Epidermal melanocyte (primary cell): ENCODE results near the gene HYI.
"Not testable (repeated sequence)": the region's sequence is repeated elsewhere in the genome, so short reads cannot be mapped to it uniquely, and the experiment has no call there.

ENCODE experiments used
- DNase-seq: peaks from one replicate; pipeline ENCODE4 v3.0.0; 2011; ENCODE audit warnings: low spot score; ENCODE audit not compliant: insufficient read length

Gene HYI

GRCh38 chr1:43427941-43428340 lies 25.8 kb downstream of the HYI start:
- DNase-seq: no peak

DNA sequence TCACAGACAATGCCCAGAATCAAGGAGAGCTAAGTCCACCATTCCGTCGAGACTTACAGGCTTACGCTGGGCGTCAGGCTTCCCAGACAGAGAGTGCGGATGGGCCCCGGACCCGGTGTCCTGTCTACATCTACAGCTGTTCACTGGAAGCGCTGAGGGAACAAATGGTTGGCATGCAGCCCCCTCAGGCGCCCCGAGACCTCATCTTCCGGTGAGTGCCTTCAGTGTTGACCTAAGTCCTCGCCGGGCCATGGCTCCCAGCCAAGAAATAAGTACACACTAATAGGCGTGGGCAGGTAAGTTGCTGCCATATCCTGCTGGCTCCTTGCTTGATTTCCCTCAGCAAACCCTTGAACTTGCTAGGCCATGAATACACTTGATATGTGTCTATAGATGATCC lies 26.2 kb downstream of the HYI start:
- no peak for DNase-seq

- DNase-seq: no peak
These were observed 27.5 kb downstream of the HYI start for GRCh38 chr1:43426221-43426620.

GRCh38 chr1:43425045-43425444 lies 28.7 kb downstream of the HYI start:
- DNase-seq: no peak

DNA sequence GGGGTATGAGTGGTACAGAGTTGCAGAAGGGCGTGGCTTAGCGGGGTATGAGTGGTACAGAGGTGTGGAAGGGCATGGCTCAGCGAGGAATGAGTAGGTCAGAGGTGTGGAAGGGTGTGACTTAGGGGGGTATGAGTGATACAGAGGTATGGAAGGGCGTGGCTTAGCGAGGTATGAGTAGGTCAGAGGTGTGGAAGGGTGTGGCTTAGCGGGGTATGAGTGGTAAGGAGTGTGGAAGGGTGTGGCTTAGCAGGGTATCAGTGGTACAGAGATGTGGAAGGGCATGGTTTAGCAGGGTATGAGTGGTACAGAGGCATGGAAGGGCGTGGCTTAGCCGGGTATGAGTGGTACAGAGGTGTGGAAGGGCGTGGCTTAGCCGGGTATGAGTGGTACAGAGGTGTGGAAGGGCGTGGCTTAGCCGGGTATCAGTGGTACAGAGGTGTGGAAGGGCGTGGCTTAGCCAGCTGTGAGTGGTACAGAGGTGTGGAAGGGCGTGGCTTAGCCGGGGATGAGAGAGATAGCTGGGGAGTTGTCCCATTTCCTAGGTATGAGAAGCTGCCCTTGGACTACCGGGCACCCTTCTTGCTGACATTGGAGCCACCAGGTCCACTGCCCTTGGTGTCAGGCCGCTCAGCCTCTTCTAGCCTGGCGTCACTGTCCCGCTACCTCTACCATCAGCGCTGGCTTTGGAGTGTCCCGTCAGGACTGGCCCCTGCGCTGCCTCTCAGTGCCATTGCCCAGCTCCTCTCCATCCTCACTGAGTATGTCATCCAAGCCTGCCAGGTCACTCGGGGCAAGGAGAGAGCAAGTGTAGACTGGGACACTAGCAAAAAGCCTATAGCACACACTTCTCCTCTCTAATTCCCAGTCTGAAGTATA lies 29.8 kb downstream of the HYI start:
- DNase-seq: no peak

DNA sequence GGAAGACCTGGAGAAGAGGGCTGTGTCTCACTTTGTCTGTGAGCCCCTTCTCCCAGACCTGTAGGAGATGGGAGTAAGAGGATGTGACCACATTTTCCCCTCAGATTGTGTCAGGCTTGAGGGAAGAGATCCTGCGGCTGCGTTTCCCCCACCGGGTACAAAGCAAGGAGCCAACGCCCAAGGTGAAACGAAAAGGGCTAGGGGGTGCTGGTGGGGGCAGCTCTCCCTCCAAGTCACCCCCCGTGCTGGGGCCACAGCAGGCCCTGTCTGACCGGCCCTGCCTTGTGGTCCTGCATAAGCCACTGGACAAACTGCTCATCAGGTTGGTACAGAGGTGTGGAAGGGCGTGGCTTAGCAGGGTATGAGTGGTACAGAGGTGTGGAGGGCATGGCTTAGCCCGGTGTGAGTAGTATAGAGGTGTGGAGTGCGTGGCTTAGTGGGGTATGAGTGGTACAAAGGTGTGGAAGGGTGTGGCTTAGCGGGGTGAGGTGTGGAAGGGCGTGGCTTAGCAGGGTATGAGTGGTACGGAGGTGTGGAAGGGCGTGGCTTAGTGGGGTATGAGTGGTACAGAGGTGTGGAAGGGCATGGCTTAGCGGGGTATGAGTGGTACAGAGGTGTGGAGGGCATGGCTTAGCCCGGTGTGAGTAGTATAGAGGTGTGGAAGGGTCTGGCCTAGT lies 30.6 kb downstream of the HYI start:
- DNase-seq: no peak

- no peak for DNase-seq
These were observed 31.6 kb downstream of the HYI start for GRCh38 chr1:43421976-43422750.

DNA sequence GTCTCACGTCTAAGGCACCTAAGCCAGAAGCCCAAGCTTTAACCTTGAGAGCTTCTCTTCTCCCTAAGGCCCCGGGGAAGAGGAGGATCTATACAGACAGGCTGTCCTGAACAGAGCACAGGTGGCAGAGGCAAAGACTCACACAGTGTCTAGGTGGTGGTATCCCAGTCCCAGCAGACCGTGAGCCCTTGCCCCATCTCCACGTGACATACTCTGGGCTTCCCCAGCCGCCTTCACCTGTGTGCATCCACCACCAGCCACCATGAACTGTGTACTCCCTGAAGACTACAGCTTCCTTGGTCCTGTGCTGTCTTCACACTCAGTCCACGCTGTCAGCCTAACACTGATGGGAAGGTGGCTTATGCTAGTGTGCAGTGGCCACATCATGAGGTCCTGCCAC lies 32.3 kb downstream of the HYI start:
- no peak for DNase-seq

- no peak for DNase-seq
These were observed 32.9 kb downstream of the HYI start for GRCh38 chr1:43420874-43421273.

GRCh38 chr1:43419627-43420425 lies 33.9 kb downstream of the HYI start:
- DNase-seq: no peak

GRCh38 chr1:43418858-43419257 lies 34.9 kb downstream of the HYI start:
- no peak for DNase-seq

DNA sequence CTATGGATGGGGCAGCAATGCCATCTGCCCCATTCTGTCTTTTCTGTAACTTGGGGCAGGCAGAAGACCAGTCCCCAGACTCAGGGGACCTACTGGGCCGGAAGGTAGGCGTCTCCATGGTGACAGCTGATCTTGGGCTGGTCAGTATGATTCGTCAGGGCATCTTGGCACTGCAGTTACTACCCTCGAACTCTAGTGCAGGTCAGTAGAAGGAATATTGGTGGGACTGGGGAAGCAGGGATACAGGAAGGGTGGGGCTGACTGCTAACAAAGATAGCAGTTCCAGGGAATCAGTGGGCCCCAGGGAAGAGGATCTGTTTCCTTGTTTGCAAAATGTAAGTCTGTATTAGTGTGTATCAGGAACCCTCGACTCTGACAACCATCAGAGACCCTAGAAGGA lies 37.8 kb downstream of the HYI start:
- DNase-seq: no peak

DNA sequence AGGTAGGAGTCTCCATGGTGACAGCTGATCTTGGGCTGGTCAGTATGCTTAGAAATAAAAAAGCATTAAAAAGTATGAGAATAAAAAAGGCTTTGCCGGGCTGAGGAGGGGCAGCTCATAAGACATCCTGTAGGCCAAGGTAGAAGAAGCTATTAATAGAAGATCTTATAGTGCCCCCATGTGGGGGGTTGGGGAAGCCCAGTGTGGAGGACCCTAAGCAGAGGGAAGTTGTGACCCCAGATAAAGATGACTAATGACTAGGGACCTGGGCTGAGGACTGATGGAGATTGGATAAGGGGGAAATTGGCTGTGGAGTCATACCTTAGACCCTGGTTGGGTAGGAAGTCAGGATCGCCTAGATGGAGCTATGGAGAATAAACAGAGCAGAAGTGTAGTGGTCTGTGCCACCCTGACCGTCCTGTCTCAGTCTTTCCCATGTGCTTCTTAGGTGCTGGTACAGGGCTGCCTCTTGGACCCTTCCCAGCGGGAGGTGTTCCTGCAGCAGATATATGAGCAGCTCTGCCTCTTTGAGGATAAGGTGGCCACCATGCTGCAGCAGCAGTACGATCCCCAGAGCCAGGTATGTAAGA lies 39.0 kb downstream of the HYI start:
- DNase-seq: peak; percentile 33

- not testable (repeated sequence) for DNase-seq
These were observed 40.3 kb downstream of the HYI start for GRCh38 chr1:43413426-43413825.

GRCh38 chr1:43410571-43410970 lies 43.2 kb downstream of the HYI start:
- no peak for DNase-seq

GRCh38 chr1:43405876-43406234 lies 47.9 kb downstream of the HYI start:
- no peak for DNase-seq

DNA sequence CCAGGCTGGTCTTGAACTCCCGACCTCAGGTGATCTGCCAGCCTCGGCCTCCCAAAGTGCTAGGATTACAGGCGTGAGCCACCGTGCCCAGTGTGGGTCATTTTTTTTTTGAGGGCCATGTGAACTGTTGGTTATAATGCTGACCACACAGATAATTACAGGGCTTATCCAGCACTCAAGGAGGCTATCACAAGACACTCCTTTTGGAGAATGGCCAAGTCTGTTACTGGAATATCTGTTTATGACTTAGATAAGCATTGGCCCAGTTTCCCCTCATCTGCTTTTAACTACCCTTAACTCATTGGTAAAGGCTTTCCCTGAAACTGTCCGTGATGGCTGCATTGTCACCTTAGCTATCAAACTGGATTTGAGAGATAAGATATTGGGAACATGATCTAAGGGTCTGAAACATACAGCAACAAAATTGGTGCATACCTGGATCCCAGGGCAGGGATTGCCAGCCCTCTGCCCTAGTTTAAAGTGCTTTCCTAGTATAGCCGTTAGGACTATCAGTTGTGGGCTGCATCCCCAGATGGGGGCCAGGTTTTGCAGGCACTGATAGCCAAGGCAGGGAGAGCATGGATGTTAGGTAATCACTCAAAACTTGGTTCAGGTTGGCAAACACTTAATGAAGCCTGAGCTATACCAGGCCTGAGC lies 48.4 kb downstream of the HYI start:
- no peak for DNase-seq

DNA sequence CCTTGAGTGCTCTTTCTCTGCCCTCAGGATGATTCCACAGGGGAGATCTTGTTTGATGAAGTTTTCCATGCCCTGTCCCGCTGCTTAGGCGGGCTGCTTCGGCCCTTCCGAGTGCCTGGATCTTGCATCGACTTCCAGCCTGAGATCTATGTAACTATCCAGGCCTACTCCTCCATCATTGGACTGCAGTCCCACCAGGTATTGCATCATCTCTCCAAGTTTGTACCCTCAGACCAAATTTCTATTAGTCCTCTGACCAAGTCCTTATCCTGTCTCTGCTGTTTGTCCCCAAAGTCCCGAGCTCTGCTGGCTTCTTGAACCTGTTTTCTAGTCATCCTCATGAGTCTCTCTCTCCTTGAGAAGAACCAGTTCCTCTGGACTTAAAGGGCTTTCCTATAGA lies 49.4 kb downstream of the HYI start:
- no peak for DNase-seq

DNA sequence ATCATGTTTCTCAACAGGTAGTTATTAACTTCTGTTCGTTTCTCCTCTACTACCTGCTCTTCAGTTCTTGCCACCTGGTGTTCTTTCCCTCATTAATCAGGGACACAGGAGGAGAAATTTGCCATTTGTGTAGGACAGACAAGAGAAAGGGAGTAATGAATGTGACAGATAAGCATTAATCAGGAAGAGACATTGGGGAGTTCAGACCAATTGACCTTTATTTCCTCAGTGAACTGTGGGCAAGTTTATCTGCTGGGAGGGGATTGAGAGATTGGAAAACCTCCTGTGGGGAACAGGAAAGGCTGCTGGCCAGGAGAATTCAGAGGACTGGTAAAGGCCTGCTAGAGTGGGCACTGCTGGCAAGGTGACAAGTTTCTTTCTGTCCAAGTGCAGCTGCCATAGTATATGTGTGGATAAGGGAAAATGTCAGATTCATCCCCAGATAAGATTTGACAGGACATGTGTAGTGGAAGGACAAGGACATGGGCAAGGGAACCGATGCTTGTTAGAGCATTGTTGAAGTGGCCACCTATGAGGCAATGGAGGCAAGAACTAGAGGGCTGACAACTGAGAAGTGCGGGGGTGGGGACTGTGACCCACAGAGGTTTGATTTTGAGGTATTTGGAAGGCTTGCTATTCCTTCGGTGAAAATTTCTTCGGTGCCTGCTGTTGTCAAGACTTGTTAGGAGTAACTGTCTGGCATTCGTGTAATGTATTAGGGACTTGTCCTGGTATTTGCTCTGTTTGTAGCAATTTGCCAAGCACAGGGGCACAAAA lies 51.5 kb downstream of the HYI start:
- no peak for DNase-seq
